Common myeloid progenitor, CD34-positive (primary cell): Measurements from ENCODE around the gene TDRD9.

Experiments
- CTCF ChIA-PET: fragments of 350-600 bp; sonication (Branson Sonifier 250); formaldehyde crosslinking; loops from one replicate; lab custom pipeline; 2021; ENCODE audit warnings: antibody characterized with exemption; lab: Charles Lee
- POLR2A ChIA-PET: fragments of 350-600 bp; sonication (Branson Sonifier 250); formaldehyde crosslinking; loops from one replicate; lab custom pipeline; 2021; ENCODE audit warnings: antibody characterized with exemption; lab: Charles Lee
- DNase-seq, 3 donors: peaks; one replicate each; pipeline versions ENCODE4 v3.0.0 to v3.0.0-alpha.2; 2013
- H3K27ac ChIP-seq, 2 experiments: 1 replicate in 1 of 2; 2 replicates in 1 of 2; pipeline ENCODE4 v1.7.0; 2013; ENCODE audit warnings: inconsistent platforms in 2 of 2, low read length in 2 of 2, mild to moderate bottlenecking in 2 of 2, low read depth in 1 of 2, moderate library complexity in 1 of 2; ENCODE audit not compliant: severe bottlenecking in 2 of 2, insufficient read depth in 1 of 2, poor library complexity in 1 of 2
- H3K27me3 ChIP-seq, 5 experiments: replicated peaks in 2 of 5; 1 replicate in 3 of 5; 2 replicates in 2 of 5; pipeline versions ENCODE4 v1.6.1 to v1.7.0; 2013; ENCODE audit warnings: low read length in 4 of 5, mild to moderate bottlenecking in 2 of 5, moderate library complexity in 2 of 5, inconsistent platforms in 1 of 5; ENCODE audit not compliant: insufficient read depth in 5 of 5, control insufficient read depth in 4 of 5
- H3K36me3 ChIP-seq, 4 experiments: 1 replicate in 2 of 4; 2 replicates in 2 of 4; pipeline versions ENCODE4 v1.6.1 to v1.7.0; 2013; ENCODE audit warnings: low read length in 3 of 4, control low read depth in 1 of 4, mild to moderate bottlenecking in 1 of 4; ENCODE audit not compliant: control insufficient read depth in 4 of 4, insufficient read depth in 4 of 4
- H3K4me1 ChIP-seq, 4 experiments: 1 replicate in 3 of 4; 2 replicates in 1 of 4; pipeline versions ENCODE4 v1.6.1 to v1.7.1; 2013; ENCODE audit warnings: low read length in 3 of 4, mild to moderate bottlenecking in 3 of 4, control low read depth in 1 of 4, inconsistent platforms in 1 of 4, moderate library complexity in 1 of 4; ENCODE audit not compliant: control insufficient read depth in 4 of 4, insufficient read depth in 4 of 4; ENCODE audit errors: control extremely low read depth in 1 of 4
- H3K4me3 ChIP-seq, 7 experiments: 1 replicate in 4 of 7; 2 replicates in 3 of 7; pipeline versions ENCODE4 v1.5.1 to v1.7.0; 2013; ENCODE audit warnings: mild to moderate bottlenecking in 7 of 7, low read length in 6 of 7, moderate library complexity in 6 of 7, inconsistent platforms in 2 of 7, low read depth in 2 of 7, control low read depth in 1 of 7; ENCODE audit not compliant: insufficient read depth in 4 of 7, control insufficient read depth in 1 of 7; ENCODE audit errors: extremely low read depth in 1 of 7
- H3K9me3 ChIP-seq, 5 experiments: 1 replicate in 4 of 5; 2 replicates in 1 of 5; pipeline versions ENCODE4 v1.6.1 to v1.7.1; 2013; ENCODE audit warnings: low read length in 4 of 5, mild to moderate bottlenecking in 2 of 5, inconsistent platforms in 1 of 5, low read depth in 1 of 5, moderate library complexity in 1 of 5; ENCODE audit not compliant: control insufficient read depth in 4 of 5, insufficient read depth in 2 of 5; ENCODE audit errors: control extremely low read depth in 1 of 5
- WGBS: methylation state at CpG from one replicate; pipeline ENCODE4 v1.1.5; 2013; ENCODE audit not compliant: insufficient coverage; 5-methylcytosine and 5-hydroxymethylcytosine counted together

Gene TDRD9

DNA sequence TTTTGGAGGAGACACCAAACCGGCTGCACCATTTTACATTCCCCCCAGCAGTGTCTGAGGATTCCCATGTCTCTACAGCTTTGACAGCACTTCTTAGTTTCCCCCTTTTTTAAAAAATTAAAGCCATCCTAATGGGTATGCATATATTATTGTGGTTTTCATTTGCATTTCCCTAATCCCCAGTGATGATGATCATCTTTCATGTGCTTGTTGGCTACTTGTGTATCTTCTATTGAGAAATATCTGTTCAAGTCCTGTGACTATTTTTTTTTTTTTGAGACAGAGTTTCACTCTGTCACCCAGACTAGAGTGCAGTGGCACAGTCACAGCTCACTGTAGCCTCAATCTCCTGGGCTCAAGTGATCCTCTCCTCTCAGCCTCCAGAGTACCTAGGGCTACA, 134.0 kb downstream of the TDRD9 start:
- ChIA-PET POLR2A (no interaction called here), CTCF (no interaction called here)
- DNase-seq: no peak
- H3K4me3 ChIP-seq: no peak overlapping the region
- WGBS: no CpG with 5 or more reads among the region's 1 CpG
- no peaks in the 10 kb centered on the region for H3K4me1 ChIP-seq
- H3K36me3 ChIP-seq: no peaks in the 10 kb centered on the region
- peaks cover 0 to 9% (median 4%) of the 10 kb centered on the region in 5 experiments for H3K27me3 ChIP-seq
- H3K9me3 ChIP-seq: peaks cover 0 to 10% (median 8%) of the 10 kb centered on the region in 5 experiments
- no peak overlapping the region for H3K27ac ChIP-seq

DNA sequence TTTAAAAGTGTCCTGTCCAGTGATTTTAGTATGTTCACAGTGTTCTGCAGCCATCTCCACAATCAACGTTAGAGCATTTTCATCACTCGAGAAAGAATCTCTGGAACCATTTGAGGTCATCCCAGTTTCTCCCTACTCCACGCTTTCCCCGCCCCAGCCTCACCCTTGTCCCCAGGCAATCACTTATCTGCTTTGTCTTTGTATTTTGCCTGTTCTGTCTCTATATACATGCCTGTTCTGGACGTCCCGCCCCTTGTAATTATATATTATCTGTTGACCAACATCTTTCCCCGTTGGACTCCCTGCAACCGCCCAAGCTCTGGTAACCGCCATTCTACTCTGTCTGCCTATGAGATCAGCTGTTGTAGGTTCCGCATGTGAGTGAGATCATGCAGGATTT, 135.7 kb downstream of the TDRD9 start:
- peaks cover 0 to 13% (median 8%) of the 10 kb centered on the region in 5 experiments for H3K9me3 ChIP-seq
- no peaks in the 10 kb centered on the region for H3K36me3 ChIP-seq
- no peak overlapping the region for H3K27ac ChIP-seq
- WGBS: 99% methylated on average over 9 of the region's 10 CpGs
- ChIA-PET POLR2A (no interaction called here), CTCF (no interaction called here)
- H3K4me1 ChIP-seq: no peaks in the 10 kb centered on the region
- peaks cover 0 to 10% (median 2%) of the 10 kb centered on the region in 5 experiments for H3K27me3 ChIP-seq
- no peak overlapping the region for H3K4me3 ChIP-seq
- no peak for DNase-seq

DNA sequence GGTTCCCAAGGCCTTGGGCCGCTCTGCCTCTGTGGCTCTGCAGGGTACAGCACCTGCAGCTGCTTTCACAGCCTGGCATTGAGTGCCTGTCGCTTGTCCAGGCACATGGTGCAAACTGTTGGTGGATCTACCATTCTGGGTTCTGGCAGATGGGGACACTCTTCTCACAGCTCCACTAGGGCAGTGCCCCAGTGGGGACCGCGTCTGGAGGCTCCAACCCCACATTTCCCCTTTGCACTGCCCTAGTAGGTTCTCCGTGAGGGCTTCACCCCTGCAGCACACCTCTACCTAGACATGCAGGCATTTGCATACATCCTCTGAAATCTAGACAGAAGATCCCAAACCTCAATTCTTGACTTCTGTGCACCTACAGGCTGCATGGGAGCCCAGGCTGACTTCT, 138.0 kb downstream of the TDRD9 start:
- 94% methylated on average over 5 of the region's 5 CpGs for WGBS
- Histone ChIP-seq H3K27ac (no peak overlapping the region), H3K27me3 (peaks cover 0 to 10% (median 2%) of the 10 kb centered on the region in 5 experiments), H3K4me3 (no peak overlapping the region), H3K36me3 (no peaks in the 10 kb centered on the region), H3K4me1 (no peaks in the 10 kb centered on the region), H3K9me3 (peaks cover 0 to 13% (median 8%) of the 10 kb centered on the region in 5 experiments)
- POLR2A ChIA-PET: no interaction called here
- CTCF ChIA-PET: no interaction called here
- DNase-seq: no peak

DNA sequence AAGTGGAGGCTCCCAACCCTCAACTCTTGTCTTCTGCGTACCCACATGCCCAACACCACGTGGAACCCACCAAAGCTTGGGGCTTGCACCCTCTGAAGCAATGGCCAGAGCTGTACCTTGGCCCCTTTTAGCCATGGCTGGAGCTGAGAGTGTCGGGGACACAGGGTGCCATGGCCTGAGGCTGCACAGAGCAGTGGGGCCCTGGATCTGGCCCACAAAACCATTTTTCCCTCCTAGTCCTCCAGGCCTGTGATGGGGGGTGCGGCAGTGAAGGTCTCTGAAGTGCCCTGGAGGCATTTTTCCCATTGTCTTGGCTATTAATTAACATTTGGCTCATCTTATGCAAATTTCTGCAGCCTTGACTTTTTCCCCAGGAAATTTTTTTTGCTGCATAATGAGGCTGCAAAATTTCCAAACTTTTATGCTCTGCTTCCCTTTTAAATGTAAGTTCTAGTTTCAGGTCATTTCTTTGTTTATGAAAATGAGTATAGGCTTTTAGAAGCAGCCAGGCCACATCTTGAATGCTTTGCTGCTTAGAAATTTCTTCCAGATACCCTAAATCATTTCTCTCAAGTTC, 138.6 kb downstream of the TDRD9 start:
- Histone ChIP-seq H3K9me3 (peaks cover 0 to 13% (median 8%) of the 10 kb centered on the region in 5 experiments), H3K4me1 (no peaks in the 10 kb centered on the region), H3K4me3 (no peak overlapping the region), H3K27ac (no peak overlapping the region), H3K27me3 (peaks cover 0 to 10% (median 2%) of the 10 kb centered on the region in 5 experiments), H3K36me3 (no peaks in the 10 kb centered on the region)
- 100% methylated on average over 1 of the region's 4 CpGs for WGBS
- ChIA-PET POLR2A (no interaction called here), CTCF (no interaction called here)
- no peak for DNase-seq

DNA sequence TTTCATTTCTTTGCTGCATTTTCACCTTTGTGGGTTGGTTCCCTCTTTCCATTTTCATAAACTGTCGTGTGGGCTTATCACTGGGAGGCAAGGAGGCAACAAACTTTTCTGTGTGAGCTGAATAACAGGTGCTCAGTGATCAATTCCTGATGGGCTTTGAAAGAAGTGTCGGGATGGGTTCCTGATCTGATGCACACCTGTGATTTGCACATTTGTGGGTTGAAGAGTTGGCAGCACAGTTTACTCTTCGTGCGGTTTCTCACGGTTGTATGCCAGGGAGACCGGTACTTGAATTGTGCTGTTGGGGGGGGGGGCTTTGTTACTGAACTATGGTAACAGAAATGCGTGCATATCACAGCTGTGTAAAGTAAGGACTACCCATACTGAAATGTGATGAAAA, 141.3 kb downstream of the TDRD9 start:
- no peak for DNase-seq
- H3K27ac ChIP-seq: no peak overlapping the region
- 83% methylated on average over 1 of the region's 7 CpGs for WGBS
- no peaks in the 10 kb centered on the region for H3K4me1 ChIP-seq
- peaks cover 0 to 21% (median 15%) of the 10 kb centered on the region in 5 experiments for H3K9me3 ChIP-seq
- H3K36me3 ChIP-seq: no peaks in the 10 kb centered on the region
- H3K27me3 ChIP-seq: peaks cover 0 to 10% (median 2%) of the 10 kb centered on the region in 5 experiments
- ChIA-PET CTCF (interaction anchor here (0.9 kb wide), 1 partner anchor 262 kb away, joined by 3 read pairs; no protein-coding TSS in a partner anchor), POLR2A (no interaction called here)
- H3K4me3 ChIP-seq: no peak overlapping the region

DNA sequence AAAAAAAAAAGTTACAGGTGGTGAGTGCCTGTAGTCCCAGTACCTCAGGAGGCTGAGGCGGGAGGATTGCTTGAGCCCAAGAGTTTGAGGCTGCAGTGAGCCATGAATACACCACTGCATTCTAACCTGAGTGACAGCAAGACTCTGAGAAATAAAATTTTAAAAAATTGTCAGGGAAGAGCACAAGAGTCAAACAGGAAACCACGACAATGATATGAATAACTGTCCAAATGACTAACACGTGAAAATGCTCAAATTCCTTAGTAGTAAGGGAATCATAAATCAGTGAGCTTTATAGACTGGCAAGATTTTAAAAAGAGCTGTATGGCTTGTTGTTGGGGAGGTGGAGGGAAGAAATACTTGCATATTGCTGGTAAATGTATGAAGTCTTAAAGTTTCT, 144.3 kb downstream of the TDRD9 start:
- Histone ChIP-seq H3K27me3 (peaks cover 0 to 4% (median 2%) of the 10 kb centered on the region in 5 experiments), H3K27ac (no peak overlapping the region), H3K4me1 (no peaks in the 10 kb centered on the region), H3K36me3 (no peaks in the 10 kb centered on the region), H3K9me3 (peaks cover 0 to 12% (median 6%) of the 10 kb centered on the region in 5 experiments), H3K4me3 (no peak overlapping the region)
- WGBS: 67% methylated on average over 3 of the region's 3 CpGs
- ChIA-PET POLR2A (interaction anchor here (0.6 kb wide), 1 partner anchor 469 kb away, joined by 4 read pairs; no protein-coding TSS in a partner anchor), CTCF (no interaction called here)
- peak in 1 of 3 donors; percentile 34 for DNase-seq

DNA sequence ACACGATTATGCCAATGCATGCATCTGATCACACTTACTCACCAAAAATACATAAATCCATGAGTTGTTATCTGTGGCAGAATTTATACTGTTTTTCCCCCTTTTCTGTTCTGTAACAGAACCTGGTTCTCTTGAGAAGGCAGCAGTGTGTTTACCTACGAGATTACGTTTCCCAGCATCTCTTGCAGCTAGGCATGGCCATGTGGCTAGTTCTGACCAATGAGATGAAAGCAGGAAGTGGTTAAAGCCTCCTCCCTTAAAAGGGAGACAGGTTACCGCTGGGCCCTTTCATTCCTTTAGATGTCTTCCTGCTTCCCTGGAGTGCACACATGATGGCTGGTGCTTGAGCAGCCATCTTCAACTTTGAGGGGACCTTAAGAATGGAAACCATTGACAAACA, 145.5 kb downstream of the TDRD9 start:
- H3K27ac ChIP-seq: no peak overlapping the region
- H3K9me3 ChIP-seq: peaks cover 0 to 12% (median 6%) of the 10 kb centered on the region in 5 experiments
- peaks cover 0 to 2% (median under 1%) of the 10 kb centered on the region in 5 experiments for H3K27me3 ChIP-seq
- CTCF ChIA-PET: interaction anchor here (1.1 to 1.2 kb wide), 2 partner anchors 168 to 265 kb away, joined by 3 read pairs; no protein-coding TSS in a partner anchor
- DNase-seq: no peak
- H3K4me1 ChIP-seq: peaks cover 0 to 2% (median 1%) of the 10 kb centered on the region in 4 experiments
- no peak overlapping the region for H3K4me3 ChIP-seq
- 100% methylated on average over 1 of the region's 4 CpGs for WGBS
- POLR2A ChIA-PET: interaction anchor here (0.6 kb wide), 1 partner anchor 1779 kb away, joined by 6 read pairs; no protein-coding TSS in a partner anchor
- H3K36me3 ChIP-seq: no peaks in the 10 kb centered on the region
